ENCODE results near the gene CCK. TPM values are rescaled to one million over a fixed set of nuclear protein-coding genes. Genes with fewer than 3 reads are reported as not detected.
"Not testable (repeated sequence)": the region's sequence is repeated elsewhere in the genome, so short reads cannot be mapped to it uniquely, and the experiment has no call there.

CCK gene, protein sequence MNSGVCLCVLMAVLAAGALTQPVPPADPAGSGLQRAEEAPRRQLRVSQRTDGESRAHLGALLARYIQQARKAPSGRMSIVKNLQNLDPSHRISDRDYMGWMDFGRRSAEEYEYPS
- total RNA-seq (2014; rRNA removed; shearing (Covaris generic)), result 0.21 TPM in 1 of 2 replicates, not detected in the other
- polyA plus RNA-seq (2015; cell fraction: cytosol; rRNA removed), result 0.68 TPM in 1 of 2 replicates, not detected in the other
- polyA plus RNA-seq (2015; cell fraction: nucleus; rRNA removed), result not detected in 2 replicates

DNA sequence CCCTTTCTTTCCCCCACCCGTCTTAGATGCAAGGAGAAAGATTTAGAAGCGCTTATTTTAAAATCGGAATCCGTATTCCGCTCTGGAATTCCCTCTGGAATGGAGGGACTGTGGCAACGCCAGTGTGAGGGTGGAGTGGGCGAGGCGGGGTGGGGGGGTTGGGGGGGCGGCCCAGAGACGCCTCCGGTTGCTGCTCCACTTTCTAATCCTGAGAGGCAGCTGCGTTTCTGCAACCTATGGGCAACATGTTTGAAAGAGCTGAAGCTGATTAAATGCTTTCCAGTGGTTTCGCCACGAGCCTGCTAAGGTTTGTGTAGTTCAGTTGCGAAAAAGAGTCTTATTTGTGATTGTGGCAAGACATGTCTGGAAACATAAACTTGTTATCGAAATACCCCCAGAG lies at the start of gene CCK:
TSS of gene CCK (minus strand) at position 101 of the 400 bp plus-strand sequence. CDS start 2,555 bp downstream, outside the sequence.
- in situ Hi-C loops (cut with HindIII; ENCODE audit: low pct_unique_long_range_greater_than_20kb, low sequenced_read_pairs), result no loop called here
- DNase-seq (ENCODE audit: low read depth, low spot score), result no peak

DNA sequence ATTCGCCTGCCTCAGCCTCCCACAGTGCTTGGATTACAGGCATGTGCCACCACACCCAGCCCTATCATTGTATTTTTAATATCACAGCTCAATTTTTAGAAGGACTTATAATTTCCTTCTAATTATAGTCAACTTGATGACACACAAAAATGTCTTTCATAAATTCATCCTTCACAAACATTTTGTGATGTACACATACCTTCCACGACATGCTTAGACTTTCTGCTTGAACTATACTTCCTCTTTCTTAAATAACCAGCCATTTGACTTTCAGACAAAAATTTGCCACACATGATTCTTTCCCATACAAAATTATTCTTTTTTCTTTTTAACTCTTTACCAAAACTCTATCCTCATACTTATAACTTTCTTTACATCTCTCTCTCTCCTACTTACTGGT lies 48.4 kb upstream of the CCK start:
- no peak for DNase-seq (ENCODE audit: low read depth, low spot score)
- in situ Hi-C loops (cut with HindIII; ENCODE audit: low pct_unique_long_range_greater_than_20kb, low sequenced_read_pairs), result no loop called here

DNA sequence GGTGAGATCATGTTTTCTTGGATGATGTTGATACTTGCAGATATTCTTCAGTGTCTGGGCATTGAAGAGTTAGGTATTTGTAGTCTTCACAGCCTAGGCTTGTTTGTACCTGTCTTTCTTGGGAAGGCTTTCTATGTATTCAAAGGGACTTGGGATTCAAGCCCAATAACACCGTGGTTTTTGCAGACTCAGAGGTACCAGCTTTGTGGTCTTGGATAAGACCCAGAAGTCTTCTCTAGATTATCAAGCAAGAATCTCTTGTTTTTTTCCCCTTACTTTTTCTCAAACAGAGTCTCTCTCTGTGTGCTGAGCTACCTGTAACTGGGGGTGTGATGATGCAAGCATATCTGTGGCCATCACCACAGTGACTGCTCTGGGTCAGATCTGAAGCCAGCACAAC lies 42.7 kb upstream of the CCK start:
- in situ Hi-C loops (cut with HindIII; ENCODE audit: low pct_unique_long_range_greater_than_20kb, low sequenced_read_pairs), result no loop called here
- no peak for DNase-seq (ENCODE audit: low read depth, low spot score)

DNA sequence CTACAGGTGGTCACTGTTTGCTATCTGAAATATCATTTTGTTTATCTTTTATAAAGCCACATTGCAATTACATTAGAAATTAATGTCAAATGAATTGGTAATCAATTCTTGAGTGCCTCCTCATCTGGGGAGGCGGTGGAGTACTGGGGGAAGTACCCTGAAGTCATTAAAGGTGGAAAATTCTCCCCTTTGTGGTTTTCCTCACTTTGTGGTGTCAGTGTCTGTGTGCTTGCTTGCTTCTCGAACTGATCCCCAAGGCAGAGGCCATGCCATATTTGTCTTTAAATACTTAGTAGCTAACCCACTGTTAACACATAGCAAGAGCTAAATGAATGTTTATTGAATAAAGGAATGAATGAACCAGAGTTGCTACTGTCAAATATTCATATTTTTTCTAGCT lies 40.5 kb upstream of the CCK start:
- no peak for DNase-seq (ENCODE audit: low read depth, low spot score)
- in situ Hi-C loops (cut with HindIII; ENCODE audit: low pct_unique_long_range_greater_than_20kb, low sequenced_read_pairs), result no loop called here

DNA sequence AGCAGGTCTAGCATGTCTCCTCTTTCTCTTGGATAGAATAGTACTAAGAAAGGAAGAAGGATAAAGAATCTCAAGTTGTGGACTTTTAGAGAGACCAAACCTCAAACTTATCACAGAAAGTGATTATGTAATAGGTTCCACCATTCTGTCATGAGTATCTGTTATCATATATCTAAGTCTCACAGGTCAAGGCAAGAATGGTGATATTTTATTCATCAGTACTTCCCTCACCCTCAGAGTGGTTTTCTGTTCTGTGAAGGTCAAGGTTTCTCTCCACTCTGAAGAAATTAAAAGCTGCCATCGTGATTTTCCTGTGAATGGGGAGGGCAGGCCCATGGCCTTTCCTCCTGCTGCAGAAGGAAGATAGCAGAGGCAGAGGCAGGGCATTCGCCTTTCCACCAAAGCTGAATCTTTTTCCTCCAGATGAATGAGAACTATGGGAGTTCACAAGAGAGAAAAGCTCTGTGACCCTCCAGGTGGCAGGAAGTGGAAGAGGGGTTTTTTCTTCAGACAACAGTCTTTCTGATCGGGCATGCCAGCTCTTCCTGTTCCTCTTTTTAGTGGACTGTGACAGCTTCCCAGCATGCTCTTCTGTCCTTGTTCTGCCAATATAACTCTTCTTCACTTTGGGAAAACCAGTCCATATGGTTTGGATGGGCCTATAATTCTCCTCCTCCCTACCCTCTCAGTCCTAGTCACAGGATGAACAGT lies 37.1 kb upstream of the CCK start:
- DNase-seq (ENCODE audit: low read depth, low spot score), result no peak
- in situ Hi-C loops (cut with HindIII; ENCODE audit: low pct_unique_long_range_greater_than_20kb, low sequenced_read_pairs), result no loop called here

DNA sequence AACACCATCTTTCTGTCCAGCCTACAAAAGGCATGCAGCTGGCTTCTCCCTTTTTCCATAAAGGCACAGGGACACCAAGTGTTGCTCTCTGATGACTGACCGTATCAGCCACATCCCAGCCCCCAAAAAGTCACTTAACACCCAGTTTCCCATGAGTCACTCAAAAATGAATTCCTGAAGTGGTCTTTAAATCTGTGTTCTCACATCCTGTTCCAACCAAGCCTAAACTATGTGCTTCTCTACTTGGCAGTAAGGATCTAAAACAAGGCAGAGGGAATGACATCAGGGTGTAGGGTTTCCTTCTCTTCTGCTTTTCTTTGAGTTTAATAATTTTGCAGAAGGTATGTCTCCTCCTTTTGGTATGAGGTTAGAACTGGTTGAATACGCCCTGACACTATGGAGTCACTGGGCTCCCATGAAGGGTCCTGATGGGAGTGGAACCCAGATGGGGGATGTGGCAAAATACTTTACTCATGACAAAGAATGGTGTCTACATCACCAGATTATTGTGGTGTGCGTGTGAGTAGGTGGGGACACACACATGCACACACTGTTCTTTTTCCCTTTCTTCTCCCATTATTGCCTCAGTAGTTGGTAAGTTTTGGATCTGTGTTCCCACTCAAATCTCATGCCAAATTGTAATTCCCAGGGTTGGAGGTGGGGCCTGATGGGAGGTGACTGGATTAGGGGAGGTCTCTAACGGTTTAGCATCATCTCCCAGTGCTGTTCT lies 35.6 kb upstream of the CCK start:
- in situ Hi-C loops (cut with HindIII; ENCODE audit: low pct_unique_long_range_greater_than_20kb, low sequenced_read_pairs), result no loop called here
- no peak for DNase-seq (ENCODE audit: low read depth, low spot score)

DNA sequence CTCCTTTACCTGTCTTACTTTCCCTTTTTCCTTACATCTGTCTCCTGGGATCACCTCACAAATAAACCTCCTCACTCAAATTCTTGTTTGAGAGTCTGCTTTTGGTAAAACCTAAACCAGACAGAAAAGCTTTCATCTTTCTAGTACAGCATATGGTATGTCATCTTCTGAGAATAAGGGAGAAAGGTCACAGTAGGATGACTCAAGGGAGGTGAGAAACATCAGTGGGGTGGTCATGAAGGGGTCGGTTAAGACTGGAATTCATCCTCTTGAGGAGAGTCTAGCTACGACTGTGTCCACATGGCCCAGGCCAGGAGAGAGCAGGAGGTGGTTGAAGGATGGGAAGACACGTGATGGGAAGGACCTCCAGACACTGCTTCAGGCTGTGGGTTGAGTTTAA lies 34.8 kb upstream of the CCK start:
- in situ Hi-C loops (cut with HindIII; ENCODE audit: low pct_unique_long_range_greater_than_20kb, low sequenced_read_pairs), result no loop called here
- DNase-seq (ENCODE audit: low read depth, low spot score), result no peak

DNA sequence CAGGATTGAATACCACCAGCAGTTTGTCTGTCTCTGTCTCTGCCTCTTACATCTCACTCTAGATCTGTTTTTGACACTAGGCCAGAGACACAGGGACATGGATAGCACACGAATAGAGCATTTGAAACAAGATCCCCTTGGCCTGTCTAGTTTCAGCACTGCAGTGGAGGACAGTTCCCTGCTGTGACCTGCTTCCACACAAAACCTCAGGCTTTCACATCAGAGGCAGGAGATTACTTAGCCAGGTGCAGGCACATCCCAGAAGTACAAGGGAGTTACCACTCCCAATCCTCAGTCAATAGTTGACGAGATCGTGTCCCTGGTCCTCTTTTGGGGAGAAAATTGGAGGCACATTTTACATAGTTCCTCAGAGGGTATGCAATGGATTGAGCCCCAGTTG lies 34.0 kb upstream of the CCK start:
- peak; percentile 8 for DNase-seq (ENCODE audit: low read depth, low spot score)

DNA sequence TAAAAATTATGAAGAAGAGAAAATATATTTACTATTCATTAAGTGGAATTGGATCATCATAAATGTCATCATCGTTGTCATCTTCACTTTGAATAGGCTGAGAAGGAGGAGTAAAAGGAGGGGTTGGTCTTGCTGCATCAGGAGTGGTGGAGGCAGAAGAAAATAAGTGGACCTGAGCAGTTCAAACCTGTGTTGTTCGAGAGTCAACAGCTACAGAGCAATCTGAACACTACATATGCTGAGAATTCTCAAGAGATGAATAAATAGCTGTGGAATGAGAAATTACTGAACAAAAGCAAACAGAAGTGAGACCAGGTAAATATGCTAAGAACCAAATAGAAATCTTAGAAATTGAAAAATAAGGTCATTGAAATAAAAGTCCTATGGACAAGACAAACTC lies 32.3 kb upstream of the CCK start:
- DNase-seq (ENCODE audit: low read depth, low spot score), result no peak
- in situ Hi-C loops (cut with HindIII; ENCODE audit: low pct_unique_long_range_greater_than_20kb, low sequenced_read_pairs), result no loop called here

More for the DNA sequence above, 34.0 kb upstream of the CCK start:
- in situ Hi-C loops (cut with HindIII; ENCODE audit: low pct_unique_long_range_greater_than_20kb, low sequenced_read_pairs), result no loop called here

DNA sequence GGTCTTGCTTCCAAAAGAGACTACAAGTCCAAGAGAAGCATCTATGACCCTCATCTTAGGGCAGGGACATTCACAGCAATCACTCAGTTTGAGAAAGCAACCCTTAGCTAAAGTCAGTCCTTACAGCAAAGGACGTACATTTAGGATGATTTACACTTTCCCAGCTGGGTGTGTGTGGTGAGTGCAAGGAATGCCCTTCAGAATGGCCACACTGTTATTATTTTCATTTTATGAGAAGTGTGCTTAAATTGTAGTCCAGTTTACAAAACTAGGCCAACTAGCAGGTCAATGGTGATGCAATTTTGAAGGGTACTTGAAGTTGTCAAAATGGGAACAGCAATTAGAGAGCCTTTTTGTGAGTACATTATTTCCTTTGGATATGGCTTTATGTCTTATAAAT lies 26.0 kb upstream of the CCK start:
- in situ Hi-C loops (cut with HindIII; ENCODE audit: low pct_unique_long_range_greater_than_20kb, low sequenced_read_pairs), result no loop called here
- DNase-seq (ENCODE audit: low read depth, low spot score), result no peak

DNA sequence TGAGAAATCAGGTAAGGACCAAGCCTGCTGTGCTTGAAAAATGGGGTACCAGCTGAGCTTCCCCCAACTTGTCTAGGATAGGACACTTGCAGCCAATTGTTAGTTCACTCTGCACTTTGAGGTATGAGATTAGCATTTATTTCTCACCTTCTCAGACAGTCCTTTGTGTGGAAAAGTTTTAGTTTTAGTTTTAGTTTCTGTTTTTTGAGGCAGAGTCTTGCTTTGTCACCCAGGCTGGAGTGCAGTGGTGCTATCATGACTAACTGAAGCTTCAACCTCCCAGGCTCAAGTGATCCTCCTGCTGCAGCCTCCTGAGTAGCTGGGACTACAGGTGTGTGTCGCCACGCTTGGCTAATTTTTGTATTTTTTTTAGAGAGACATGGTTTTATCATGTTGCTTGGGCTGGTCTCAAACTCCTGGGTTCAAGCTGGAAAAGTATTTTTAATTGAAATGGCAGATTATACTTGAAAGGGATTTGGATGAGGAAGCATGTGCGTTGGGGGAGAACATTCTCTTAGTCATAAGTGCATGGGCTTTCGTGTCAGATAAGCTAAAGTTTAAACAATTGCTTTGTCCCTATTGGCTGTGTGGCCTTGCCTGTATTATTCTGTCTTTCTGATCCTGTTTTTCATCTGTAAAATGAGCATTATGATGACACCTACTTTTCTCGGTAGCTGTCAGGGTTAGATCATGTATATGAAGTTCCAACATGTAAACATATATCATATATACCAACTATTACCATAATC lies 25.2 kb upstream of the CCK start:
- no peak for DNase-seq (ENCODE audit: low read depth, low spot score)
- in situ Hi-C loops (cut with HindIII; ENCODE audit: low pct_unique_long_range_greater_than_20kb, low sequenced_read_pairs), result no loop called here

DNA sequence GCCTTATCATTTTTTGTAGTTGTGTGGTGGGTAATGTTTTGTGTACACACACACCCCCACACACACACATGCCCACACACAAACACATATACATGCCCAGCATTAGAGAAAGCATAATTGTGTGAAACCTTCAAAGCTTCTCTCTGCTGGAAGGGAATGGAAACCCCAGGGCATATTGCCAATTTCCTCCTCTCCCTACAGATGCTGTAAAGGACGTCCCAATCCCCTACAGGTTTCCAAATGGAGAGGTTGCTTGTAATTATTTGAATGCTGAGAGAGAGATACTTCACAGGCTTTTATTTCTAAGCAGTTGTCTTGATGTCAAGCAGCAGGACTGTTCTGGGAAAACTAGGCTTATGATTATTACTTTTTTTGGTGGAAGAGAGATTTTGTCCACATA lies 23.0 kb upstream of the CCK start:
- DNase-seq (ENCODE audit: low read depth, low spot score), result no peak
- in situ Hi-C loops (cut with HindIII; ENCODE audit: low pct_unique_long_range_greater_than_20kb, low sequenced_read_pairs), result no loop called here

DNA sequence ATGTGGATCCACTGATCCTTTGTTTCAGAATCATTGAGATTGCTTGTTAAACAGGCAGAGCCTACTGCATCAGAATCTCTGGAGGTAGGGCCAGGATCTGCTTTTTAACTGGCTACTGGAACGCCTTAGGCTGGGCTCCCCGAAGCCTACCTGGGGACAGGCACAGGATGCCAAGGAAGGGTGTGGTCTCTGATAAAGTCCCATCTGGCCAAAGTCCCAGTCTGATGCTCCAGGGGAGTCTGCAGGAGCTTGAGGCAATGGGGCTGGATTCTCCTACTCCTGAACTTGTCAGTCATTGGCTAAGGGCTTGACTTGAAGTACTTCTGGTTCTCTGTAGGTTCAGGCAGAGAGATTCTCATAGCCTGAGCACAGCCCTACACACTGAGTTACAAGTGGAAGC lies 22.4 kb upstream of the CCK start:
- in situ Hi-C loops (cut with HindIII; ENCODE audit: low pct_unique_long_range_greater_than_20kb, low sequenced_read_pairs), result no loop called here
- DNase-seq (ENCODE audit: low read depth, low spot score), result no peak

DNA sequence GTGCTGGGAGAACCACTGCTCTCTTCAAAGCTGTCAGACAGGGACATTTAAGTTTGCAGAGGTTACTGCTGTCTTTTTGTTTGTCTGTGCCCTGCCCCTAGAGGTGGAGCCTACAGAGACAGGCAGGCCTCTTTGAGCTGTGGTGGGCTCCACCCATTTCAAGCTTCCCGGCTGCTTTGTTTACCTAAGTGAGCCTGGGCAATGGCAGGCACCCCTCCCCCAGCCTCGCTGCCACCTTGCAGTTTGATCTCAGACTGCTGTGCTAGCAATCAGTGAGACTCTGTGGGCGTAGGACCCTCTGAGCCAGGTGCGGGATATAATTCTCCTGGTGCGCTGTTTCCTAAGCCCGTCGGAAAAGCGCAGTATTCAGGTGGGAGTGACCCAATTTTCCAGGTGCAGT lies 21.4 kb upstream of the CCK start:
- DNase-seq (ENCODE audit: low read depth, low spot score); in situ Hi-C loops (cut with HindIII; ENCODE audit: low pct_unique_long_range_greater_than_20kb, low sequenced_read_pairs): not testable (repeated sequence)

DNA sequence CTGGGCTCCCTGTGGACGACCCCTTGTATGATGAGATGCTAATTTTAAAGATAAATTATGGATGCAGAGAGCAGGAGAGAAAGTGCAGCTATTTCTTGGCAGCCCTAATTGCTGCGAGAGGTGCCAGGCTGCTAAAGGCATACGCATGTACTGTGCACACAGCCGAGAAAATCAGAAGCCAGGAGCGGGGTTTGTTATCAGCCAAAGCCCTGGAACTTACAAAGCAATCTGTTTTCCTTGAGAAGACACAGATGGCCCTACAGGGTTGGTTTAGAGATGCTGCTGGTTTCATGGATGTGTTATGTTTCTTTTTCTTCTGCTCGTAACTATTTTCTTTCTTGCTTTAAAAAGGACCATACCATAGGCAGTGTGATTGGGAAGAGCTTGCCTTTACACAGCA lies 11.7 kb upstream of the CCK start:
- in situ Hi-C loops (cut with HindIII; ENCODE audit: low pct_unique_long_range_greater_than_20kb, low sequenced_read_pairs), result no loop called here
- no peak for DNase-seq (ENCODE audit: low read depth, low spot score)

DNA sequence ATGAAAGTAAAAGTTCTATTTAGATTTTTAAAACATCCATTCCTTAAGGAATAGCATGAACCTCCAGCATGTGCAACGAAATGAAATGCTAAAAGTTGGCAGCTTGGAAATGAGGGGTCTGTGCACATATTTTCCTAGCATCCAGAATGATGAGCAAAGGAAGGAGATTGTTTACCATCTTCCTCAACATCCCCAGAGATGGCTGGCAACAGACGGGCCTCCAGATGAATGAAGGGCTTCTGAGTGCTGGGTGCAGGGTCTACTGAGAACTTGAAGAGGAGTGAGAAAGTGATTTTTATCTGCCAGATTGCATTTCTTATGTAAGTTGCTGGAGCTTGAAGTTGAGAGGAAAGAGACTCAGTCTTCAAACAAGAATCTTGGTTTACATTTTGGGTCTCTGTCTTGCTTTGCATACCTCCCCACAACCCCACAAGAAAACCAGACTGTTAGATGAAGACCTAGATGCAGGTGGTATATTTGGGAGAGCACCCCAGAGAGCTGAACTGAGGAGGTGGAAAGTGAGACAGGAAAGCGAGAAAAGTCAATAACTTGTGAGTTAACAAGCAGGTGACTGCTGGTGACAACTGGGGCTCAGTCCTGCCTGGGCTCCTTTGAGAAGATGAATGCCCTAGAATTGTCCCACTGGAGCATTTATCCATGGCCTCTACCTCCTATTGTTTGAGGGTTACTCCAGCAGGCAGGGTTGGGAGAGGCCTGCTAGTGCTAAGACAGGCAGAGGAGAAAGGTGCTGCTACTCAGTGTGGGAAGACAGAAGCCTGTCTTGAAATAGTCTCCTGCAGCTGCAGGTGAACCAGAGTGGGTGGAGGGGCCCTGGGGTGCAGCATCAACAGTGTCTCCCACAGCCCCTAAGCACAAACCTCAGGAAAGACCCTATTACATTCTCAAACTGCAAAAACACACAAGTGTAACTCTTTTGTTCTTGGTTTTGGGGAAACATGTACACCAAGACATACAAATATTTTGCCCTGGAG lies 10.5 kb upstream of the CCK start:
- DNase-seq (ENCODE audit: low read depth, low spot score), result no peak
- in situ Hi-C loops (cut with HindIII; ENCODE audit: low pct_unique_long_range_greater_than_20kb, low sequenced_read_pairs), result no loop called here

DNA sequence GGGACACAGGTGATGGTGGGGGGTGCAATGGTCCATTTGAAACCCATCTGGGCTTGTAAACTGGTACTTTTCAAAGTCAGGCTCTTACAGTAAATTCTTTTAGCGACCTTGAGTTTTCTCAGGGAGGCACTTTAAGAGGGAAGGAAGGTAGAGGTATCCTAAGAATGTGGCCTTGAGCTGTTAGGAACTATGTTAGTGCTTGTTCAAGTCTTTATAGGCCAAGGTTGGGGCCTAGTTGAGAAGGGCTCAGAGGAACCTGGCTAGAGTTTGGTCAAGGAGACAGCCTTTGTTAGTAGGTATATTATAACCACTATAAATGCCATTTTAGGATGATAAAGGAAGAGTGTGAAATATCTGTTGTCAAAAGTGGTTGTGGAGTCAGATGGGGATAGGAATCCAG lies 9.2 kb upstream of the CCK start:
- in situ Hi-C loops (cut with HindIII; ENCODE audit: low pct_unique_long_range_greater_than_20kb, low sequenced_read_pairs), result no loop called here
- DNase-seq (ENCODE audit: low read depth, low spot score), result no peak
